ENCODE measurements around the gene NRARP.

The NRARP gene

GRCh38 chr9:137256856-137257255 lies 45.2 kb downstream of the NRARP start:
- DNase-seq (ENCODE audit: low read depth): no peak

- no peak for DNase-seq (ENCODE audit: low read depth)
Observed at GRCh38 chr9:137256362-137256761, 45.7 kb downstream of the NRARP start.

GRCh38 chr9:137255448-137256114 lies 46.5 kb downstream of the NRARP start:
- DNase-seq (ENCODE audit: low read depth): no peak

- no peak for DNase-seq (ENCODE audit: low read depth)
Observed at GRCh38 chr9:137254624-137255447, 47.2 kb downstream of the NRARP start, which contains the start of gene NELFB. TSS of gene NELFB (plus strand) at chr9:137255327.

- no peak for DNase-seq (ENCODE audit: low read depth)
Observed at GRCh38 chr9:137253717-137254623, 48.1 kb downstream of the NRARP start.

- no peak for DNase-seq (ENCODE audit: low read depth)
Observed at GRCh38 chr9:137252555-137253506, 49.2 kb downstream of the NRARP start.

GRCh38 chr9:137251490-137252268 lies 50.4 kb downstream of the NRARP start:
- DNase-seq (ENCODE audit: low read depth): no peak

- DNase-seq (ENCODE audit: low read depth): no peak
Observed at GRCh38 chr9:137251194-137251461, 50.9 kb downstream of the NRARP start, which contains the start of gene STPG3. TSS of gene STPG3 (plus strand) at chr9:137251286. CDS start at chr9:137251287, 1 bp downstream.

- no peak for DNase-seq (ENCODE audit: low read depth)
Observed at GRCh38 chr9:137250329-137251193, 51.5 kb downstream of the NRARP start.

Data from CMK (cell line).